ENCODE measurements around the gene PPP1R27. TPM values are rescaled to one million over a fixed set of nuclear protein-coding genes. Genes with fewer than 3 reads are reported as not detected.

PPP1R27 gene
- polyA plus RNA-seq, 1 experiment = not detected

DNA sequence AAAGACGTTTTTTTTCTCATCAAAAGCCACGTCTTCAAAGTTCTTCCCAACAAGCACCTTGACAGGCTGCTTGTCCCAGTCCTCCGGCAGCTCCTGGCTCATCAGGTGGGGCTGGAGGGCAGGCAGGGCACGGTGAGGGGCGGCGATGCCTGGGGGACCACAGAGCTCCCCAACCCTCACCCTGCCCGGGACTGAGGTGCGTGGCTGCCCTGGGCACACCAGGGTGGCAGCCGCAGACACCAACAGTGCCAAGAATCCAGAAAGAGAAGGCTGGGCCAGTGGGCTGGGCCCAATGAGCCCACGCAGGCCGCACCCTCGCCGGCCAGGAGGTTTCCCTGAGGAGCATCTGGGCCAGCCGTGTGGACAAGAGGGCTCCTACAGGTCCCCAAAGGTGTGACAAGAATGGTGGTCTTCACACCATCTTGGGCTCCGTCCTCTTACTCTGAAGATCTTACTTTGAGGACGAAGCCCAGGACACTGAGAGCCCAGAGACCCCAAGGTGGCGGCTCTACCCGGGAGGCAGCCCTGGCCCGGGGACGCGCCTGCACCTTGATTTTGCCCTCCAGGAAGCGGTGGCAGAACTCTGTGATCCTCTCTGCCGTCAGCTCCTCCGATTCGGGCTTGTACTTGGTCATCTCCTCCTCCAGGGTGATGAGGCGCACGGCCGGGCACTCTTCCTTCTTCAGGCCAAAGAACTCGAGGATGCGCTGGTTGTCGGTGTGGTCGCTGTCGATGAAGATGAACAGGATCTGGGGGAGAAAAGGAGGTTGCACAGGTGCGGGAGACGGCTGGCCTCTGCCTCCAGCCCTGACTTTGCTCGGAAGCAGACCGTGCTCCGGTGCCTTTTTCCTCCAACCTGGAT, 11.3 kb upstream of the PPP1R27 start:
- TF ChIP-seq, protein P1, sequence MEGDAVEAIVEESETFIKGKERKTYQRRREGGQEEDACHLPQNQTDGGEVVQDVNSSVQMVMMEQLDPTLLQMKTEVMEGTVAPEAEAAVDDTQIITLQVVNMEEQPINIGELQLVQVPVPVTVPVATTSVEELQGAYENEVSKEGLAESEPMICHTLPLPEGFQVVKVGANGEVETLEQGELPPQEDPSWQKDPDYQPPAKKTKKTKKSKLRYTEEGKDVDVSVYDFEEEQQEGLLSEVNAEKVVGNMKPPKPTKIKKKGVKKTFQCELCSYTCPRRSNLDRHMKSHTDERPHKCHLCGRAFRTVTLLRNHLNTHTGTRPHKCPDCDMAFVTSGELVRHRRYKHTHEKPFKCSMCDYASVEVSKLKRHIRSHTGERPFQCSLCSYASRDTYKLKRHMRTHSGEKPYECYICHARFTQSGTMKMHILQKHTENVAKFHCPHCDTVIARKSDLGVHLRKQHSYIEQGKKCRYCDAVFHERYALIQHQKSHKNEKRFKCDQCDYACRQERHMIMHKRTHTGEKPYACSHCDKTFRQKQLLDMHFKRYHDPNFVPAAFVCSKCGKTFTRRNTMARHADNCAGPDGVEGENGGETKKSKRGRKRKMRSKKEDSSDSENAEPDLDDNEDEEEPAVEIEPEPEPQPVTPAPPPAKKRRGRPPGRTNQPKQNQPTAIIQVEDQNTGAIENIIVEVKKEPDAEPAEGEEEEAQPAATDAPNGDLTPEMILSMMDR (IDR thresholded peaks at IDR 0.05; ENCODE audit: insufficient read depth, low read depth, low read length) = no peak
- ChIA-PET POLR2A (no interaction called here), CTCF (no interaction called here)
- H3K27me3 ChIP-seq (ENCODE audit: control insufficient read depth, insufficient read depth, low read length) = no peaks in the 10 kb centered on the region
- no peak for DNase-seq (ENCODE audit: low read depth)
- H3K36me3 ChIP-seq (ENCODE audit: control insufficient read depth, insufficient read depth, low read length) = peaks cover 48% of the 10 kb centered on the region
- H3K4me3 ChIP-seq (ENCODE audit: low read depth, low read length) = no peak overlapping the region

DNA sequence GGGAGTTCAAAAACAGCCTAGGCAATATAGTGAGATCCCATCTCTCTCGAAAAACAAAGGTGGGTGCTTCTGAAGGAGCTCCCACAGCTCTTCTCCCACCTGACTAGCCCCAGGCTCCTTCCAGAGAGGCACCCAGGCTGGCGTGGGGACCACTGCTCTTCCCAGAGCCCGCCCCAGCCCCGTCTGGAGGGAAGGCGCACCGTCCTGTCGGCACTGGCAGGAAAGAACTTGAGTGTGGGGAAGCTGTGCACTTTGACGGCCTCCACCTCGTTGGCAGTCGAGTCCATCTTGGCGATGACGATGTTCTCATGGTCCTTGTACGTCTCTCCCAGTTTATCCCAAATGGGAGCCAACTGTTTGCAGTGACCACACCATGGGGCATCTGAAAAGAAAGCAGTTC, 10.5 kb upstream of the PPP1R27 start:
- H3K36me3 ChIP-seq (ENCODE audit: control insufficient read depth, insufficient read depth, low read length) = peaks cover 47% of the 10 kb centered on the region
- POLR2A ChIA-PET = interaction anchor here (0.5 kb wide), 1 partner anchor 13 kb away, joined by 11 read pairs; no protein-coding TSS in a partner anchor

DNA sequence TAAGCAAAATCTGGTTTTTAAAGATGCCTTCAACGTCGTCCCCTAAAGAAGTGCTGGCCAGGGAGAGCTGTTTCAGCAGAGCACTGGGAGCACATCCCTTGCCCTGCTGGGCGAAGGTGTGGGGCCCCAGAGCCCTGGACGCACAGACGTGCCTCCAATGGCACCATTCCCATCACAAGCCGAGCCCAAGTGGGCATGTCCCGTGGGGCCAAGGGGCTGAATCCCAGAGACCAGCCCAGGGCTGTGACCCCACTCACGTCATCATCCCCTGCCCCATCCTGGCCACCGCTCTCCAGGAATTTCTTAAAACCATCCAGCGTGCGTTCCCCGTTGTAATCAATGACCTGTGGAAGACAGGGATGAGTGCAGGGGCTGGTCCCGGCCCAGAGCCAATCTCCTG, 10.0 kb upstream of the PPP1R27 start:
- DNase-seq (ENCODE audit: low read depth) = no peak
- Histone ChIP-seq H3K4me3 (ENCODE audit: low read depth, low read length) (no peak overlapping the region), H3K27me3 (ENCODE audit: control insufficient read depth, insufficient read depth, low read length) (no peaks in the 10 kb centered on the region), H3K36me3 (ENCODE audit: control insufficient read depth, insufficient read depth, low read length) (peaks cover 47% of the 10 kb centered on the region)
- ChIA-PET CTCF (no interaction called here), POLR2A (interaction anchor here (0.5 kb wide), 1 partner anchor 13 kb away, joined by 11 read pairs; no protein-coding TSS in a partner anchor)
- TF ChIP-seq, protein P1 (IDR thresholded peaks at IDR 0.05; ENCODE audit: insufficient read depth, low read depth, low read length) = no peak

More for the DNA sequence above, 10.5 kb upstream of the PPP1R27 start:
- Histone ChIP-seq H3K27me3 (ENCODE audit: control insufficient read depth, insufficient read depth, low read length) (no peaks in the 10 kb centered on the region), H3K4me3 (ENCODE audit: low read depth, low read length) (no peak overlapping the region)
- DNase-seq (ENCODE audit: low read depth) = no peak
- CTCF ChIA-PET = no interaction called here
- TF ChIP-seq, protein P1 (IDR thresholded peaks at IDR 0.05; ENCODE audit: insufficient read depth, low read depth, low read length) = no peak

DNA sequence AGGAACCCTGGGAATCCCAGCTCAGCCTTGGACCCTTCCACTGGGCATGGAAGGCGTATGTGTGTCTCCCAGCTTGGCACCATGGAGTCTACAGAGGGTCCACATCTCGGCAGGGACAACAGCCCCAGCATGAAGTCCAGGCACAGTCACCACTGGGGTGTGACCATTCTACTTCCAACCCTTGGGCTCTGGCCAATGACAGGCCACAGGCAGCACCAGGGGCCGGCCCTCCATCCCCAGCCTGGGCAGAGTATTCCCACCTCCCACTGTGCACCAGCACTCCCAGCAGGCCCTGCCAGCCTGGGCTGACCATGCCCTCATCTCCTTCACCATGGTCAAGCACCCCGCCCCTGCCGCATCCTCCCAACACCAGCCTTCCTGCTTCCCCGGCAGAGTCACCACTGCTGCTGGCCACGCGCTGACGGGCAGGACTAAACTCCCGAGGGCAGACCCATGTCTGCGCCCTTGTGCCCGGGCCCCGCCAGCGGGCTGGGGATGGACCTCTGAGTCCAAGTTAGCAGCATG, 9.5 kb upstream of the PPP1R27 start:
- ChIA-PET POLR2A (no interaction called here), CTCF (no interaction called here)
- no peak overlapping the region for H3K4me3 ChIP-seq (ENCODE audit: low read depth, low read length)
- H3K36me3 ChIP-seq (ENCODE audit: control insufficient read depth, insufficient read depth, low read length) = peaks cover 45% of the 10 kb centered on the region
- DNase-seq (ENCODE audit: low read depth) = no peak
- H3K27me3 ChIP-seq (ENCODE audit: control insufficient read depth, insufficient read depth, low read length) = no peaks in the 10 kb centered on the region
- TF ChIP-seq, protein P1 (IDR thresholded peaks at IDR 0.05; ENCODE audit: insufficient read depth, low read depth, low read length) = no peak

DNA sequence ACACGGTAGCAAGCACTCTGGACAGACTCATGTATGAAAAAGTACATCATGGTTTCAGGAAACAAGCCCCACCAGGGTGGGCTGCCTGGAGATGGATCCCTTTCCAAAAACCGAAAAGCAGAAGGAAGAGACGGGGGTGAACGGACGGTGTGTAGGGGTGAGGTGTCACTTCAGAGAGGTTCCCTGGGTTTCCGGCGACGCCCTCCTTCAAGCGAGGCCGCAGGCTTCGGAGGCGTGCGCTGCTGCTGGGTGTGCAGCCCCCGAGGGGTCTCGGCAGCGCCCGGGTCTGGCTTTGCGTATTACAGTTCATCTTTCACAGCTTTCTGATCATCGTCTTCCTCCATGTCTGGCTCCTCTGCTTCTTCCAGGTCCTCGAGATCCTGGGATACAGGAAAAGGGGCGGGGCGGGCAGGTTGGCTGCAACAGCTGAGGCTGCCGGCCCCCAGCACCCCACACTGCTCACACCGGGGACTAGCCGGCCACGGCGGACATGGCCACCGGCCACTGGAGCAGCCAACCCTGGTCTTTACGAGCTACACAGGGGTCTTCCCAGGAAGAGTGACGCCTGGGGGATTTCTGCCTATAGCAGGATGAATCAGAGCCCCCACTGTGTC, 9.0 kb upstream of the PPP1R27 start:
- H3K4me3 ChIP-seq (ENCODE audit: low read depth, low read length) = no peak overlapping the region
- POLR2A ChIA-PET = no interaction called here
- peaks cover 43% of the 10 kb centered on the region for H3K36me3 ChIP-seq (ENCODE audit: control insufficient read depth, insufficient read depth, low read length)
- CTCF ChIA-PET = interaction anchor here (1.0 kb wide), 1 partner anchor 16 kb away, joined by 3 read pairs; no protein-coding TSS in a partner anchor
- TF ChIP-seq, protein P1 (IDR thresholded peaks at IDR 0.05; ENCODE audit: insufficient read depth, low read depth, low read length) = no peak
- no peaks in the 10 kb centered on the region for H3K27me3 ChIP-seq (ENCODE audit: control insufficient read depth, insufficient read depth, low read length)
- DNase-seq (ENCODE audit: low read depth) = no peak
